Activated effector memory CD4-positive, alpha-beta T cell treated with Interleukin-2 at 50 U/mL for 16 hours (primary cell): Measurements from ENCODE around the gene REV3L.

Experiments
- DNase-seq: peaks from one replicate; pipeline ENCODE4 v3.0.0-alpha.2; 2020

The REV3L gene

GRCh38 chr6:111462770-111463391 lies 20.1 kb downstream of the REV3L start:
- DNase-seq: no peak

DNA sequence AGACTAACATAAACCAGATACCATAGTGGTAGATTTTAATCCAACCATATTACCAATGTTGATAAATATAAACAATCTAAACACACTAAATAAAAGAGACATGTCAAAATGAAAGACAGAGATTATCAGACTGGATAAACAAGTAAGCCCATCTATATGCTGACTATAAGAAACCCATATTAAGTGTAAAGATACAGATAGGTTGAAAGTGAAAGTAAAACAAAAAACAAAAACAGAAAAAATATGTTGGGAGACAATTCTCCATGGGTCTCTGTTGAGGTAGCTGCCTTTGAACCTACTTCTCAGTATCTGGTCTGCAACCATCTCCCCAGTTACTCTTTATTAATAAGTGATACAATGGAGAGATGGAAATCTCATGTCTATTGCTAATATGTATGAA lies 21.2 kb downstream of the REV3L start:
- no peak for DNase-seq

GRCh38 chr6:111458670-111459232 lies 24.3 kb downstream of the REV3L start:
- no peak for DNase-seq

DNA sequence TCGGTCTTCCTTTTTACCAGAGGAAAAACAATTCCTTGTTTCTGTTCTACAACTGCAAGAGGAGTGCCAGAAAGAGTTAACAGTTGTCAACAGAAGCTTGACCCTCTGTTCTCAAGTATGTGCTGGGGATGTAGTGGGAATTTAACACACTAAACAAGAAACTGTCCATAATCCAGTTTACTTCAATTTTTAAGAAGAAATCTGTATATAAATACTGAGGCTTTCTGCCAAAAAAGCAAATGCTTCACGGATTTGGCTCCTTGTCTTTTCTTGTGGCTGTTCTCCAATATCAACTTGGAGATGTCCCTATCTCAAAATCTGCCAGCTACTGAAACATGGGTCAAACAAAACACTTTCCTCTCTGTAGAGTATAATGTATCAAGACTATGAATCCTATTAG lies 26.8 kb downstream of the REV3L start:
- DNase-seq: no peak

- DNase-seq: no peak
Observed at GRCh38 chr6:111450636-111451035, 32.4 kb downstream of the REV3L start.

DNA sequence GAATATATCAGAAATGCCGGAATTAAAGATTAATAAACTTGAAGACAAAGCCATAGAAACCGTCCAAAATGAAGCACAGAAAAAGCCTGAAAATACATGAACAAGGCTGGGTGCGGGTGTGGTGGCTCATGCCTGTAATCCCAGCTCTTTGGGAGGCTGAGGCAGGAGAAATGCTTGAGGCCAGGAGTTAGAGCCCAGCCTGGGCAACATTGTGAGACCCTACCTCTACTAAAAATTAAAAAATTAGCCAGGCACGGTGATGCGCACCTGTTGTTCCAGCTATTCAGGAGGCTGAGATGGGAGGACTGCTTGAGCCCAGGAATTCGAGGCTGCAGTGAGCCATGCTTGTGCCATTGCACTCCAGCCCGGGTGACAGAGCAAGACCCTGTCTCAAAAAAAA lies 32.9 kb downstream of the REV3L start:
- no peak for DNase-seq

DNA sequence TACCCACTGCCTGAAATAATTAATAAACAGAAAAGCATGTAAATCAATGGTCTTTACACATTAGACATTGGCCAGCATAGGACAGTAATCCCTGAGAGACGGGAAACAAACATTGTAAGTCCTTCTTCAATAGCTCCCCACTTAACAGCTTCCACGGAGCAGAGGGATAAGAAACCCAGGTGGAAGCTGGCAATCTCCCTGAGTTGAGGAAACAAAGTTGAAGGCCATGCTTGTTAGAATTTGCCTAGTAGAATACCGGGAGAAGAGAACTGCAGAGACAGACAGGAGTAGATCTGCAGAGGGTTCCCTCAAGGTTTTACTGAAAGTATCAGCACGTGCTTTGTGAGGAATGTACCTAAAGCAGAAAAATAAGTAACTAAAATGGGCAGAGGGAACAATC lies 33.9 kb downstream of the REV3L start:
- DNase-seq: no peak

GRCh38 chr6:111447051-111447450 lies 36.0 kb downstream of the REV3L start:
- no peak for DNase-seq

DNA sequence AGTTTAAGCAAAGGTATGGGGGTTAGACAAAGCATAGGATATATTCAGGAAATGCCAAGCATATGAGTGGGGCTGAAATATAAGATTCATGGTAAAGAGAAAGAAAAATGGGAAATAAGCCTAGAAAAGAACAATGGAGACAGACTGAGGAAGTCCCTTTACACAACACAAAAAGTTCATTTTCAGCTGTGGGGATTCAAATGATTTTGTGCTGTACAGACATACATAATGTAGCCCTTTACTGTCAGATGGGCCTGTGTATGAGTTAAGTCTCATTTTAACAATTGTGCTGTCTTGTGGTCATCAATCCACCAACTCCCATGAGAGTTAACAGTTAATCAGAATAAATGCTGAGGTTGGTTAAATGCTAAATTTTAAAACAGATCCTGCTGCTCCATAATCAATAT lies 37.2 kb downstream of the REV3L start:
- DNase-seq: no peak

GRCh38 chr6:111444794-111445193 lies 38.2 kb downstream of the REV3L start:
- no peak for DNase-seq

DNA sequence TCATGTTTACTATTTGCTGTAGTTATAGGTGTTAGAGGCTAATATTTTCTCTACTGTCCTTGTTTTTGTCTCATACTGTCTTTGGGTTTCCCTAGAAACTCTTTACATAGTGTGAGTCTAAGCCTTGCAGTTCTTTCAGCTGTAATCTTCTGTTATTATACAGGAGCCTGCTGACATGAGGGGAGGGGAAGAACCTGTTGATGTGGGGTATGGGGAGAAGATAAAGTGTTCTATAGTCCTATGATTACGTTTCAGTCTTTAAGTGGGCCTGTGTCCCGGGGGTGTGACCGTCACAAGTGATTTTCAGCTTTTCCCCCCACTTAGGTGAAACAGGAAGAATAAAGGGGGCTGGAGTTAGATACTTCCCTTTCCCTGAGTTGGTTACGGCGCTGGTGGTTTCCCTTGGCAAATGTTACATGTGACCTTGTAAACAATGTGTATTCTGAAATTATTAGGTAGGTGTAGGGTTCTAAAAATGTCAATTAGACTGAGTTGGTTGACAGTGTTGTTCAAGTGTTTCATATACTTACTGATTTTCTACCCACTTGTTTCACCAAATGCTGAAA lies 41.3 kb downstream of the REV3L start:
- no peak for DNase-seq

DNA sequence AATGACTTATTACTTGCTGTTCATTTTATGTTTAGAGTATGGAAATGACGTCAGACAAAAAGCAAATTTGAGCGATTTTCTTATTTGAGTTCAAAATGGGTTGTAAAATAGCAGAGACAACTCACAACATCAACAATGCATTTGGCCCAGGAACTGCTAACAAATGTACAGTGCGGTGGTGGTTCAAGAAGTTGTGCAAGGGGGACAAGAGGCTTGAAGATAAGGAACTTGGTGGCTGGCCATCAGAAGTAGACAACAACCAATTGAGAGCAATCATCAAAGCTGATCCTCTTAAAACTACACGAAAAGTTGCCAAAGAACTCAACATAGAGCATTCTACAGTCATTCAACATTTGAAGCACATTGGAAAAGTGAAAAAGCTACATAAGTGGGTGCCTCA lies 43.8 kb downstream of the REV3L start:
- no peak for DNase-seq

- no peak for DNase-seq
Observed at GRCh38 chr6:111437573-111437972, 45.4 kb downstream of the REV3L start.

DNA sequence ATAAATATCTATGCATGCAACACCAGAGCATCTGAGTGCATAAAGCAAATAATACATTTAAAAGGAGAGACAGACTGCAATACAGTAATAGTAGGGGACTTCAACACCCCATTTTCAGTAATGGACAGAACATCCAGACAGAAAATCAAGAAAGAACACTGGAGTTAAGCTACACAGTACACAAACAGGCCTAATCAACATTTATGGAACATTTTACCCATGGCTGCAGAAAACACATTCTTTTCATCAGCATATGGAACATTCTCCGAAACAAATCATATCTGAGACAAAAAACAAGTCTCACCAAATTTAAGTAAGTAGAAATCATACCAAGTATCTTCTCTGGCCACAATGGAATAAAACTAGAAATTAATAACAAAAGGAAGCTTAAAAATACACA lies 50.5 kb downstream of the REV3L start:
- no peak for DNase-seq

DNA sequence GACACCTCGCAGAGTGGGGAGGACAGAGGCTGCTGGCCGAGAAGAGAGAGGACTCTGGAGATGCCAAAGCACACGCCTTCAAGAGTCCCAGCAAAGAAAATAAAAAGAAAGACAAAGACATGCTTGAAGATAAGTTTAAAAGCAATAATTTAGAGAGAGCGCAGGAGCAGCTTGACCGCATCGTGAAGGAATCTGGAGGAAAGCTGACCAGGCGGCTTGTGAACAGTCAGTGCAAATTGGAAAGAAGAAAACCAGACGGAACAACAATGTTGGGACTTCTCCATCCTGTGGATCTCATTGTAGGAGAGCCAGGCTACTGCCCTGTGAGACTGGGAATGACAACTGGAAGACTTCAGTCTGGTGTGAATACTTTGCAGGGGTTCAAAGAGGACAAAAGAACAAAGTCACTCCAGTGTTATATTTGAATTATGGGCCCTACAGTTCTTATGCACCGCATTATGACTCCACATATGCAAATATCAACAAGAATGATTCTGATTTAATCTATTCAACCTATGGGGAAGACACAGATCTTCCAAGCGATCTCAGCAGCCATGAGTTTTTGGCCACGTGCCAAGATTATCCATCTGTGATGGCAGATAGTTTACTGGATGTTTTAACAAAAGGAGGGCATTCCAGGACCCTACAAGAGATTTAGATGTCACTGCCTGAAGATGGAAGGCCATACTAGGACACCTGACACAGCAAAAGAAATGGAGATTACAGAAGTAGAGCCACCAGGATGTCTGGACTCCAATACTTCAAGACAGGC lies 52.2 kb downstream of the REV3L start:
- DNase-seq: no peak

- no peak for DNase-seq
Observed at GRCh38 chr6:111429571-111429970, 53.4 kb downstream of the REV3L start.

- no peak for DNase-seq
Observed at GRCh38 chr6:111428811-111429210, 54.2 kb downstream of the REV3L start.

DNA sequence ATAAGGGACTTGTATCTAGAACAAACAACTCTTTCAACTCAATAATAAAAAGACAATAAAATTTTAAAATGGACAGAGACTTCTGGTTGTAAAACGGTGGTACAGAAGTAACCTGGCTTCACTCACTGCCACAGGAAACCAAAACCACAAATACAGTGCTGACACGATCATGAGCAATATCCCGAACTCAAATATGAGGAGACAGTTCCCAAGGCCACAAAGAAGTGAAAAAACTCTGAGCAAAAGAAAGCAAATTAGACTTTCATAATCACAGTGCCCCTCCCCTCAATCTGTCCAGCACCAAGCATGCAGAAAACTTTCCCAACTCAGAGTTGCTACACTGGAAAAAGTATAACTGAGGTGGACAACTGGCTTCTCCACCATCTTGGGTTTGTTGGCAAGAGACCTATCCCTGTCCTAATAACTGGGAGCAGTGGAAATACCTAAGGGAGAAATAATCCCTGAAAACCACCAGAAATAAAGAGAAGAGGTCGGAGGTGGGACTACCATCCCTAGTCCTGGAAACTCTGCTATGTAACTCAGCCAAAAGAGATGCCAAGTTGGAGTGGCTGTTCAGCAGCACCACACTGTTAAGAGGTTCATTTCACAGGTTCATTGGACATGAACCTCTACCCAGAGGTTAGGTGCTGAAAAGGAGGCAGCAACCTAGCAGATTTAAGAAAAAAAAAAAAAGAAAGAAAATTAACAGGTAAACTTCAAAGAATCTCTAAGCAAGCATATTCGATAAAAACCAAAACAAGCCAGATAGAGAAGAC lies 55.5 kb downstream of the REV3L start:
- no peak for DNase-seq

DNA sequence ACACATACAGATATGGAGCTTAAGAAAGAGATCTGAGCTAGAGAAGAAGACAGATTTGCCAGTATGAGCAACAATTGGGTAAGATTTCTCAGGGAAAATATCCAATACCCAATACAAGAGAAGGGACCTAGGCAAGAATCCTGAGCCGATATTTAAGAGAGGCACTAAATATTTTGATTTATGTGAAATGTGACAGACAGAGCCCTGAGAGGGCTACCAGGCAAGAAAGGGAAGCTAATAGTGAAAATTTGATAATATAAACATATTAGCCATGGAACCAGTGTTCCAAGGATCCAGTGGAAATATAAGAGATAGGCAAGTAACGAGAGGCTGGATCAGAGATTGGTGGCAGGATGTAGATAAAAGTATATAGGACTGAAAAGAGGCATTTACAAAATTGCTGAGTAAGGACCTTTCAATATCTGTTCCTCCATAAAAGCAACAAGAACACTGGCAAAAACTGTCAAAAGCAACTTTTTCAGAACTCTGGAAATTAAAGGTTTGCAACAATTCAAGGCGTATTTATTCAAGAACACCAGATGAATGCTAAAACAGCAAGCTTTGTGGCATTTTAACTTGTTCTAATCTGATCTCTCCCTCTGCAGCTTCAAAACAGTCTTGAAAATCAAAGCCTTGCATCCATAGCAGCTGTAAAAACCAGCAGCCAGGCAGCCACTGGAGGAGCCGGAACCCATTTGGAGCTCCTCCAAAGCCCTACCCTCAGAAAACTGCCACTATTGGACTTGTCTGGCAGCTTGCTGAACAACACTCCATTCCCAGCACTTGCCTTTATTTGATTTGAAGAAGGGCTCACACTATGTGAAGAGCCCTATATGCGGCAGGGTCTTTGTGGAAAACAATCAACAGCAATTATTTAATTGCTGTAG lies 58.8 kb downstream of the REV3L start:
- DNase-seq: no peak

GRCh38 chr6:111423055-111423633 lies 59.9 kb downstream of the REV3L start:
- no peak for DNase-seq

GRCh38 chr6:111418971-111419693 lies 63.9 kb downstream of the REV3L start:
- DNase-seq: no peak
